K562 (cell line): ENCODE data around the gene FAM53B. TPM values are rescaled to one million over a fixed set of nuclear protein-coding genes. Genes with fewer than 3 reads are reported as not detected.

Source experiments
- ARID1B ChIP-seq: fragments of 450-650 bp; IDR thresholded peaks from 2 replicates; pipeline ENCODE4 v1.6.1; 2016; ENCODE audit warnings: antibody characterized with exemption, mild to moderate bottlenecking, inconsistent platforms
- BHLHE40 ChIP-seq: IDR thresholded peaks from 2 replicates; pipeline ENCODE4 v1.6.1; 2011; ENCODE audit warnings: low read length, improper control_type of control experiment
- DPF2 ChIP-seq: fragments of 450-650 bp; IDR thresholded peaks from 2 replicates; pipeline ENCODE4 v1.6.1; 2016
- KLF16 ChIP-seq: IDR thresholded peaks from 2 replicates; pipeline ENCODE4 v1.6.1; 2016; ENCODE audit warnings: antibody characterized with exemption
- MAZ ChIP-seq, 2 experiments: fragments of 450-650 bp in 1 of 2; sonication (generic) in 1 of 2; formaldehyde crosslinking; IDR thresholded peaks in 1 of 2; conservative IDR thresholded peaks in 1 of 2; 2 replicates each; pipeline versions ENCODE4 v1.4.0 to v1.5.0; 2020; ENCODE audit warnings: mild to moderate bottlenecking in 1 of 2, missing genetic modification reagents in 1 of 2
- MEIS2 ChIP-seq: fragments of 450-650 bp; IDR thresholded peaks from 2 replicates; pipeline ENCODE4 v1.6.1; 2014; ENCODE audit warnings: mild to moderate bottlenecking; ENCODE audit not compliant: partially characterized antibody
- NCOA6 ChIP-seq: fragments of 450-650 bp; IDR thresholded peaks from 2 replicates; pipeline ENCODE4 v1.6.1; 2017; ENCODE audit warnings: mild to moderate bottlenecking
- NONO ChIP-seq, 2 experiments: fragments of 200-400 bp in 1 of 2; fragments of 450-650 bp in 1 of 2; formaldehyde crosslinking in 1 of 2; IDR thresholded peaks; 2 replicates each; pipeline ENCODE4 v1.6.1; 2017; ENCODE audit warnings: low read depth in 2 of 2, mild to moderate bottlenecking in 2 of 2, moderate library complexity in 2 of 2, low read length in 1 of 2
- SMARCA4 ChIP-seq: fragments of 450-650 bp; IDR thresholded peaks from 2 replicates; pipeline ENCODE4 v1.6.1; 2016
- SNRNP70 ChIP-seq: fragments of 200-400 bp; formaldehyde crosslinking; optimal IDR thresholded peaks from 2 replicates; pipeline ENCODE3; 2017; ENCODE audit warnings: low read depth, low read length
- SOX6 ChIP-seq: fragments of 450-650 bp; IDR thresholded peaks from 2 replicates; pipeline ENCODE4 v1.6.1; 2014; ENCODE audit warnings: mild to moderate bottlenecking
- TCF3 ChIP-seq: sonication (generic); formaldehyde crosslinking; IDR thresholded peaks from 2 replicates; pipeline ENCODE4 v1.4.0; 2020; ENCODE audit warnings: mild to moderate bottlenecking, missing genetic modification reagents
- TEAD4 ChIP-seq, 2 experiments: sonication (generic) in 1 of 2; formaldehyde crosslinking in 1 of 2; IDR thresholded peaks; 2 replicates each; pipeline versions ENCODE4 v1.6.1 to v1.8.0; 2012 to 2022; ENCODE audit warnings: borderline replicate concordance in 1 of 2, inconsistent platforms in 1 of 2, low read length in 1 of 2, mild to moderate bottlenecking in 1 of 2, missing genetic modification reagents in 1 of 2
- XRCC5 ChIP-seq: fragments of 200-400 bp; formaldehyde crosslinking; IDR thresholded peaks from 2 replicates; pipeline ENCODE4 v1.6.1; 2017; ENCODE audit warnings: low read depth, mild to moderate bottlenecking, low read length
- ZNF77 ChIP-seq: fragments of 250-450 bp; sonication (Bioruptor Pico); IDR thresholded peaks from 2 replicates; pipeline ENCODE4 v1.5.0; 2020
- polyA plus RNA-seq, 8 experiments: library from polyadenylated mRNA; depleted of rRNA in 4 of 8; stranded (reverse) in 5 of 8; unstranded in 3 of 8; fragments of >200 nt; fragmentation: Nextera tagmentation in 2 of 8; fragmentation: Illumina TruSeq in 1 of 8; extraction: Ambion mirVana in 2 of 8; extraction: Trizol in 1 of 8; gene quantifications; 2 replicates each; pipeline versions ENCODE4 v1.2.1 to v1.2.3, GENCODE V29; 2011 to 2014; ENCODE audit warnings: inconsistent platforms in 1 of 8, missing spikeins in 1 of 8
- total RNA-seq, 7 experiments: library from RNA; depleted of rRNA in 6 of 7; stranded (reverse); fragments of >200 nt in 6 of 7; fragmentation: Illumina TruSeq in 2 of 7; extraction: Trizol in 2 of 7; gene quantifications; 2 replicates each; pipeline versions ENCODE4 v1.2.1 to v1.2.3, GENCODE V29; 2011 to 2021; ENCODE audit warnings: low replicate concordance in 1 of 7
- TF ChIP-seq, protein P1 (sequence below), 2 experiments: IDR thresholded peaks; 2 replicates each; pipeline ENCODE4 v1.6.1; 2012; ENCODE audit warnings: improper control_type of control experiment in 2 of 2, low read depth in 2 of 2, low read length in 2 of 2, borderline replicate concordance in 1 of 2
- TF ChIP-seq, protein P2 (sequence below): sonication (generic); formaldehyde crosslinking; IDR thresholded peaks from 2 replicates; pipeline ENCODE4 v1.9.0; 2022; ENCODE audit warnings: mild to moderate bottlenecking, missing genetic modification reagents
- TF ChIP-seq, protein P3 (sequence below): fragments of 250-450 bp; sonication (Bioruptor Pico); IDR thresholded peaks from 2 replicates; pipeline ENCODE4 v1.4.0; 2020; ENCODE audit warnings: mild to moderate bottlenecking, moderate library complexity, borderline replicate concordance
- TF ChIP-seq, protein P4 (sequence below): IDR thresholded peaks from 2 replicates; pipeline ENCODE4 v1.6.1; 2014; ENCODE audit warnings: antibody characterized with exemption
- TF ChIP-seq, protein P5 (sequence below): fragments of 450-650 bp; formaldehyde crosslinking; IDR thresholded peaks from 2 replicates; pipeline ENCODE4 v1.4.0; 2022; ENCODE audit warnings: missing genetic modification characterization

Gene FAM53B
- total and polyA plus RNA-seq, 9 of the 15 experiments (the other 6 are each of a cell fraction or from before 2014, with no cell fraction given) = 0.03 to 16.5 (median 5.0) TPM

DNA sequence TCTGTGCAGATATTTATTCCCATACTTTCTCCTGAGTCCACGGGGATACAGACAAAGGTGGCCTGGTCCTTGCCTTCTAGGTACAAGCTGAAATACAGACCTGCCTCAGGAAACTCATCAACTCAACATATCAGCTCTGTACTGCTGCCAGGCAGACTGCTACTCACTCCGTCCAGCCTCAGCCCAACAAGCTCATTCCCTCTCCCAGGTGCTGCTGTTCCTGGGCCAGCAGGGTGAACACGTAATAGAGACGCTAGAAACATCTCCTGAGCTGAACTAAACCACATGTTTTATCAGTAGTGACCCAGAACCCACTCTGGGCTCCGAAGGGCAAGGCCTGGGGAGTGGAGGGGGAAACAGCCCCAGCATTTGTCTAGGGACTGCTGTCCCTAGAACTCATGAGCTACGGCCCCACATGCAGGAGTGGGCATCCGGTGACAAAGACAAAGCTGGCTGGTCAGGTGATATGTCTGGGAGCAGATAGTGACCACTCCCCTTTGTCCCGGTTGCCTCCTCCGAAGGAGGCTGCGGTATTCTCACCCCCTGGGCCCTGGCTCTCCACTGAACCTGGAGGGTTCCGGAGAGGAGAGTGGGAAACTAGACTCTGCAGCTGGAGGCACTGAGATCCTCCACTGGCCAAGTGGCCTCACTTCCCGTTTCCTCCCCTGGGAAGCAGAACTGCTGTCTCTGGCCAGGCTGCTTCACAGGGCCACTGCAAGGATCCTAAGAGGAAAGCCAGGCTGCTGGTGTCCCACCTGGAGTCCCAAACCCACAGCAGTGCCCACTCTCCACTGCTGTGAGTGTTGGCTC is 116.1 kb downstream of the FAM53B start (continued):
- TF ChIP-seq, protein P1, sequence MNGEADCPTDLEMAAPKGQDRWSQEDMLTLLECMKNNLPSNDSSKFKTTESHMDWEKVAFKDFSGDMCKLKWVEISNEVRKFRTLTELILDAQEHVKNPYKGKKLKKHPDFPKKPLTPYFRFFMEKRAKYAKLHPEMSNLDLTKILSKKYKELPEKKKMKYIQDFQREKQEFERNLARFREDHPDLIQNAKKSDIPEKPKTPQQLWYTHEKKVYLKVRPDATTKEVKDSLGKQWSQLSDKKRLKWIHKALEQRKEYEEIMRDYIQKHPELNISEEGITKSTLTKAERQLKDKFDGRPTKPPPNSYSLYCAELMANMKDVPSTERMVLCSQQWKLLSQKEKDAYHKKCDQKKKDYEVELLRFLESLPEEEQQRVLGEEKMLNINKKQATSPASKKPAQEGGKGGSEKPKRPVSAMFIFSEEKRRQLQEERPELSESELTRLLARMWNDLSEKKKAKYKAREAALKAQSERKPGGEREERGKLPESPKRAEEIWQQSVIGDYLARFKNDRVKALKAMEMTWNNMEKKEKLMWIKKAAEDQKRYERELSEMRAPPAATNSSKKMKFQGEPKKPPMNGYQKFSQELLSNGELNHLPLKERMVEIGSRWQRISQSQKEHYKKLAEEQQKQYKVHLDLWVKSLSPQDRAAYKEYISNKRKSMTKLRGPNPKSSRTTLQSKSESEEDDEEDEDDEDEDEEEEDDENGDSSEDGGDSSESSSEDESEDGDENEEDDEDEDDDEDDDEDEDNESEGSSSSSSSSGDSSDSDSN (IDR thresholded peaks at IDR 0.05; ENCODE audit: borderline replicate concordance in 1 of 2, low read depth in 2 of 2, low read length in 2 of 2) = 0 out of 4 replicates have a peak, but pooled peaks have one; percentile 20 to 59
- TF ChIP-seq SMARCA4 (0 out of 2 replicates have a peak, but pooled peaks have one; percentile 38), MAZ (CRISPR knock-in tag; conservative IDR thresholded peaks at IDR 0.05 in 1 of 2, IDR thresholded peaks at IDR 0.05 in 1 of 2) (no peak; a peak in 1 of 4 replicates), MEIS2 (peak; percentile 56), BHLHE40 (no peak), NONO (IDR thresholded peaks at IDR 0.05; ENCODE audit: low read depth in 2 of 2, low read length in 1 of 2) (no peak), SNRNP70 (no peak), ZNF77 (CRISPR knock-in tag) (no peak), TEAD4 (IDR thresholded peaks at IDR 0.05; ENCODE audit: low read length) (0 out of 2 replicates have a peak, but pooled peaks have one; percentile 32), TEAD4 (CRISPR knock-in tag; IDR thresholded peaks at IDR 0.05; ENCODE audit: borderline replicate concordance) (no peak), TCF3 (CRISPR knock-in tag) (peak; percentile 77), ARID1B (peak; percentile 33), DPF2 (peak; percentile 42), XRCC5 (no peak), NCOA6 (no peak), SOX6 (0 out of 2 replicates have a peak, but pooled peaks have one; percentile 25), KLF16 (0 out of 2 replicates have a peak, but pooled peaks have one; percentile 35)
- TF ChIP-seq, protein P2, sequence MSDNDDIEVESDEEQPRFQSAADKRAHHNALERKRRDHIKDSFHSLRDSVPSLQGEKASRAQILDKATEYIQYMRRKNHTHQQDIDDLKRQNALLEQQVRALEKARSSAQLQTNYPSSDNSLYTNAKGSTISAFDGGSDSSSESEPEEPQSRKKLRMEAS (CRISPR knock-in tag) = peak; percentile 31; the same call in 1 of the 2 replicates
- TF ChIP-seq, protein P3, sequence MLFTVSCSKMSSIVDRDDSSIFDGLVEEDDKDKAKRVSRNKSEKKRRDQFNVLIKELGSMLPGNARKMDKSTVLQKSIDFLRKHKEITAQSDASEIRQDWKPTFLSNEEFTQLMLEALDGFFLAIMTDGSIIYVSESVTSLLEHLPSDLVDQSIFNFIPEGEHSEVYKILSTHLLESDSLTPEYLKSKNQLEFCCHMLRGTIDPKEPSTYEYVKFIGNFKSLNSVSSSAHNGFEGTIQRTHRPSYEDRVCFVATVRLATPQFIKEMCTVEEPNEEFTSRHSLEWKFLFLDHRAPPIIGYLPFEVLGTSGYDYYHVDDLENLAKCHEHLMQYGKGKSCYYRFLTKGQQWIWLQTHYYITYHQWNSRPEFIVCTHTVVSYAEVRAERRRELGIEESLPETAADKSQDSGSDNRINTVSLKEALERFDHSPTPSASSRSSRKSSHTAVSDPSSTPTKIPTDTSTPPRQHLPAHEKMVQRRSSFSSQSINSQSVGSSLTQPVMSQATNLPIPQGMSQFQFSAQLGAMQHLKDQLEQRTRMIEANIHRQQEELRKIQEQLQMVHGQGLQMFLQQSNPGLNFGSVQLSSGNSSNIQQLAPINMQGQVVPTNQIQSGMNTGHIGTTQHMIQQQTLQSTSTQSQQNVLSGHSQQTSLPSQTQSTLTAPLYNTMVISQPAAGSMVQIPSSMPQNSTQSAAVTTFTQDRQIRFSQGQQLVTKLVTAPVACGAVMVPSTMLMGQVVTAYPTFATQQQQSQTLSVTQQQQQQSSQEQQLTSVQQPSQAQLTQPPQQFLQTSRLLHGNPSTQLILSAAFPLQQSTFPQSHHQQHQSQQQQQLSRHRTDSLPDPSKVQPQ (CRISPR knock-in tag) = no peak
- TF ChIP-seq, protein P4, sequence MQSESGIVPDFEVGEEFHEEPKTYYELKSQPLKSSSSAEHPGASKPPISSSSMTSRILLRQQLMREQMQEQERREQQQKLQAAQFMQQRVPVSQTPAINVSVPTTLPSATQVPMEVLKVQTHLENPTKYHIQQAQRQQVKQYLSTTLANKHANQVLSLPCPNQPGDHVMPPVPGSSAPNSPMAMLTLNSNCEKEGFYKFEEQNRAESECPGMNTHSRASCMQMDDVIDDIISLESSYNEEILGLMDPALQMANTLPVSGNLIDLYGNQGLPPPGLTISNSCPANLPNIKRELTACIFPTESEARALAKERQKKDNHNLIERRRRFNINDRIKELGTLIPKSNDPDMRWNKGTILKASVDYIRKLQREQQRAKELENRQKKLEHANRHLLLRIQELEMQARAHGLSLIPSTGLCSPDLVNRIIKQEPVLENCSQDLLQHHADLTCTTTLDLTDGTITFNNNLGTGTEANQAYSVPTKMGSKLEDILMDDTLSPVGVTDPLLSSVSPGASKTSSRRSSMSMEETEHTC = 0 out of 2 replicates have a peak, but pooled peaks have one; percentile 27
- TF ChIP-seq, protein P5, sequence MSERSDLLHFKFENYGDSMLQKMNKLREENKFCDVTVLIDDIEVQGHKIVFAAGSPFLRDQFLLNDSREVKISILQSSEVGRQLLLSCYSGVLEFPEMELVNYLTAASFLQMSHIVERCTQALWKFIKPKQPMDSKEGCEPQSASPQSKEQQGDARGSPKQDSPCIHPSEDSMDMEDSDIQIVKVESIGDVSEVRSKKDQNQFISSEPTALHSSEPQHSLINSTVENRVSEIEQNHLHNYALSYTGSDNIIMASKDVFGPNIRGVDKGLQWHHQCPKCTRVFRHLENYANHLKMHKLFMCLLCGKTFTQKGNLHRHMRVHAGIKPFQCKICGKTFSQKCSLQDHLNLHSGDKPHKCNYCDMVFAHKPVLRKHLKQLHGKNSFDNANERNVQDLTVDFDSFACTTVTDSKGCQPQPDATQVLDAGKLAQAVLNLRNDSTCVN (CRISPR knock-in tag) = no peak
